ENCODE data around the gene HERC5.
A peak's percentile ranks its signal among the peaks of the same experiment; 100 is the strongest.
"Not testable (repeated sequence)": the region's sequence is repeated elsewhere in the genome, so short reads cannot be mapped to it uniquely, and the experiment has no call there.

HERC5 gene

GRCh38 chr4:88522702-88523324, 65.9 kb downstream of the HERC5 start:
- DNase-seq (ENCODE audit: low spot score), result peak; percentile 66

GRCh38 chr4:88523325-88524129, 66.6 kb downstream of the HERC5 start, which contains the start of gene PYURF:
Gene PYURF, minus strand, starts transcription at chr4:88523776. Its CDS starts 76 bp downstream, at chr4:88523700.
- DNase-seq (ENCODE audit: low spot score), result peak; percentile 96

GRCh38 chr4:88524171-88524570, 67.3 kb downstream of the HERC5 start:
- DNase-seq (ENCODE audit: low spot score), result no peak

GRCh38 chr4:88526221-88526815, 69.4 kb downstream of the HERC5 start:
- peak; percentile 60 for DNase-seq (ENCODE audit: low spot score)

GRCh38 chr4:88527787-88528186, 70.9 kb downstream of the HERC5 start:
- no peak for DNase-seq (ENCODE audit: low spot score)

- no peak for DNase-seq (ENCODE audit: low spot score)
Observed at GRCh38 chr4:88528861-88529260, 71.9 kb downstream of the HERC5 start.

- peak; percentile 86 for DNase-seq (ENCODE audit: low spot score)
Observed at GRCh38 chr4:88531549-88531948, 74.6 kb downstream of the HERC5 start.

- peak; percentile 95 for DNase-seq (ENCODE audit: low spot score)
Observed at GRCh38 chr4:88533088-88533790, 76.3 kb downstream of the HERC5 start.

GRCh38 chr4:88533937-88534750, 77.2 kb downstream of the HERC5 start:
- DNase-seq (ENCODE audit: low spot score), result peak; percentile 99

- DNase-seq (ENCODE audit: low spot score), result no peak
Observed at GRCh38 chr4:88535090-88535755, 78.3 kb downstream of the HERC5 start.

GRCh38 chr4:88537709-88538108, 80.8 kb downstream of the HERC5 start:
- no peak for DNase-seq (ENCODE audit: low spot score)

- DNase-seq (ENCODE audit: low spot score), result not testable (repeated sequence)
Observed at GRCh38 chr4:88539322-88540068, 82.6 kb downstream of the HERC5 start.

GRCh38 chr4:88549815-88550214, 92.9 kb downstream of the HERC5 start:
- DNase-seq (ENCODE audit: low spot score), result no peak
